H9 (cell line): Measurements from ENCODE around the gene TRRAP. TPM values are rescaled to one million over a fixed set of nuclear protein-coding genes. Genes with fewer than 3 reads are reported as not detected.

Experiments used
- DNase-seq: peaks from one replicate; pipeline ENCODE4 v3.0.0-alpha.2; 2017
- H2AFZ ChIP-seq: one replicate; pipeline ENCODE4 v1.6.1; 2013; ENCODE audit warnings: mild to moderate bottlenecking, low read length, control low read depth, moderate library complexity
- H2AK5ac ChIP-seq: 2 replicates; pipeline ENCODE4 v1.6.1; 2013; ENCODE audit warnings: low read length, control low read depth, mixed read lengths; ENCODE audit not compliant: insufficient read length
- H2BK120ac ChIP-seq: one replicate; pipeline ENCODE4 v1.6.1; 2013; ENCODE audit warnings: low read depth, mild to moderate bottlenecking, low read length, control low read depth, inconsistent platforms; ENCODE audit not compliant: poor library complexity, severe bottlenecking
- H2BK12ac ChIP-seq: 2 replicates; pipeline ENCODE4 v1.6.1; 2013; ENCODE audit warnings: low read length, control low read depth, mixed read lengths, low read depth; ENCODE audit not compliant: insufficient read length
- H2BK15ac ChIP-seq: 2 replicates; pipeline ENCODE4 v1.6.1; 2013; ENCODE audit warnings: low read depth, low read length, control low read depth
- H2BK20ac ChIP-seq: one replicate; pipeline ENCODE4 v1.6.1; 2013; ENCODE audit warnings: low read depth, mild to moderate bottlenecking, low read length, control low read depth, inconsistent platforms; ENCODE audit not compliant: poor library complexity, severe bottlenecking
- H2BK5ac ChIP-seq: 2 replicates; pipeline ENCODE4 v1.6.1; 2013; ENCODE audit warnings: low read length, control low read depth, mixed read lengths; ENCODE audit not compliant: insufficient read length
- H3K14ac ChIP-seq: 2 replicates; pipeline ENCODE4 v1.6.1; 2013; ENCODE audit warnings: low read length, control low read depth; ENCODE audit not compliant: insufficient read depth
- H3K18ac ChIP-seq: 2 replicates; pipeline ENCODE4 v1.6.1; 2013; ENCODE audit warnings: low read depth, mild to moderate bottlenecking, mixed read lengths, low read length, control low read depth; ENCODE audit not compliant: insufficient read length
- H3K23ac ChIP-seq: 2 replicates; pipeline ENCODE4 v1.6.1; 2013; ENCODE audit warnings: low read length, control low read depth, mixed read lengths, low read depth; ENCODE audit not compliant: insufficient read length
- H3K23me2 ChIP-seq: 2 replicates; pipeline ENCODE4 v1.6.1; 2013; ENCODE audit warnings: low read depth, mild to moderate bottlenecking, mixed read lengths, low read length, control low read depth; ENCODE audit not compliant: insufficient read length, poor library complexity, severe bottlenecking
- H3K27ac ChIP-seq: 2 replicates; pipeline ENCODE4 v1.5.1; 2013; ENCODE audit warnings: low read length, control low read depth, mixed read lengths, low read depth; ENCODE audit not compliant: insufficient read length
- H3K27me3 ChIP-seq: 2 replicates; pipeline ENCODE4 v1.6.1; 2013; ENCODE audit warnings: low read length, control low read depth, inconsistent platforms; ENCODE audit not compliant: insufficient read depth
- H3K4ac ChIP-seq: 2 replicates; pipeline ENCODE4 v1.6.1; 2013; ENCODE audit warnings: low read depth, mild to moderate bottlenecking, control low read depth, inconsistent platforms, low read length, moderate library complexity
- H3K4me1 ChIP-seq: 2 replicates; pipeline ENCODE4 v1.6.1; 2013; ENCODE audit warnings: low read length, control low read depth, inconsistent platforms; ENCODE audit not compliant: insufficient read depth
- H3K4me2 ChIP-seq: 2 replicates; pipeline ENCODE4 v1.6.1; 2013; ENCODE audit warnings: low read length, control low read depth, mixed read lengths; ENCODE audit not compliant: insufficient read length, insufficient read depth
- H3K56ac ChIP-seq: 2 replicates; pipeline ENCODE4 v1.6.1; 2013; ENCODE audit warnings: low read depth, mild to moderate bottlenecking, mixed read lengths, low read length, control low read depth; ENCODE audit not compliant: insufficient read length
- H3K79me1 ChIP-seq: 2 replicates; pipeline ENCODE4 v1.6.1; 2013; ENCODE audit warnings: low read depth, mild to moderate bottlenecking, moderate library complexity, low read length, control low read depth, inconsistent platforms; ENCODE audit not compliant: insufficient read depth, poor library complexity, severe bottlenecking
- H3K79me2 ChIP-seq: 2 replicates; pipeline ENCODE4 v1.6.1; 2013; ENCODE audit warnings: low read length, control low read depth, inconsistent platforms; ENCODE audit not compliant: insufficient read depth
- H3K9ac ChIP-seq: 2 replicates; pipeline ENCODE4 v1.6.1; 2013; ENCODE audit warnings: low read length, control low read depth, mixed read lengths; ENCODE audit not compliant: insufficient read length; ENCODE audit errors: extremely low read depth
- H3K9me3 ChIP-seq: one replicate; pipeline ENCODE4 v1.6.1; 2013; ENCODE audit warnings: low read depth, low read length, inconsistent platforms; ENCODE audit not compliant: control insufficient read depth
- H3T11ph ChIP-seq: one replicate; pipeline ENCODE4 v1.6.1; 2013; ENCODE audit warnings: mild to moderate bottlenecking, low read length, control low read depth, inconsistent platforms
- H4K20me1 ChIP-seq: one replicate; pipeline ENCODE4 v1.6.1; 2013; ENCODE audit not compliant: control insufficient read depth, insufficient read length, insufficient read depth
- H4K5ac ChIP-seq: 2 replicates; pipeline ENCODE4 v1.6.1; 2013; ENCODE audit warnings: low read depth, mild to moderate bottlenecking, mixed read lengths, low read length, control low read depth; ENCODE audit not compliant: insufficient read length
- H4K8ac ChIP-seq: replicated peaks from 2 replicates; pipeline ENCODE4 v1.6.1; 2013; ENCODE audit warnings: low read length, control low read depth, mixed read lengths, low read depth; ENCODE audit not compliant: insufficient read length
- H4K91ac ChIP-seq: 2 replicates; pipeline ENCODE4 v1.6.1; 2013; ENCODE audit warnings: low read depth, mild to moderate bottlenecking, moderate library complexity, mixed read lengths, low read length, control low read depth; ENCODE audit not compliant: insufficient read length
- H3K27ac Mint-ChIP-seq, 3 experiments: 2 replicates in 2 of 3; 3 replicates in 1 of 3; pipeline ENCODE4 v1.8.0; 2020 to 2021; ENCODE audit warnings: mixed read lengths in 3 of 3, mild to moderate bottlenecking in 1 of 3, moderate library complexity in 1 of 3
- H3K27me3 Mint-ChIP-seq: 2 replicates; pipeline ENCODE4 v1.8.0; 2021; ENCODE audit warnings: low read depth, mild to moderate bottlenecking, moderate library complexity, mixed read lengths
- H3K36me3 Mint-ChIP-seq, 3 experiments: 2 replicates in 2 of 3; 3 replicates in 1 of 3; pipeline ENCODE4 v1.8.0; 2020 to 2021; ENCODE audit warnings: low read depth in 3 of 3, mixed read lengths in 3 of 3; ENCODE audit not compliant: insufficient read depth in 1 of 3
- H3K4me1 Mint-ChIP-seq, 2 experiments: 2 replicates each; pipeline ENCODE4 v1.8.0; 2020; ENCODE audit warnings: mixed read lengths in 2 of 2
- H3K4me3 Mint-ChIP-seq, 2 experiments: 2 replicates in 1 of 2; 3 replicates in 1 of 2; pipeline ENCODE4 v1.8.0; 2020 to 2021; ENCODE audit warnings: mild to moderate bottlenecking in 2 of 2, mixed read lengths in 2 of 2, moderate library complexity in 1 of 2
- H3K9me3 Mint-ChIP-seq, 2 experiments: 2 replicates in 1 of 2; 3 replicates in 1 of 2; pipeline ENCODE4 v1.8.0; 2020; ENCODE audit warnings: mild to moderate bottlenecking in 2 of 2, mixed read lengths in 2 of 2, moderate library complexity in 1 of 2
- WGBS: extraction: QIAGEN DNeasy Blood & Tissue Kit; methylation state at CpG from one replicate; pipeline ENCODE4 v1.1.7; 2013; ENCODE audit warnings: missing lambda C conversion rate, low lambda C conversion rate, mixed read lengths; ENCODE audit not compliant: insufficient read length; ENCODE audit errors: extremely low coverage; 5-methylcytosine and 5-hydroxymethylcytosine counted together
- total RNA-seq: library from RNA; stranded (reverse); gene quantifications from 2 replicates; pipeline ENCODE4 v1.2.1, GENCODE V29; 2021
- TF ChIP-seq, protein P1 (sequence below): fragments of 200-600 bp; sonication (generic); conservative IDR thresholded peaks from 3 replicates; pipeline ENCODE4 v1.8.0; 2021; ENCODE audit warnings: antibody characterized with exemption, mild to moderate bottlenecking

The TRRAP gene
- total RNA-seq, 1 experiment from 2014 or later = 58.6 TPM

DNA sequence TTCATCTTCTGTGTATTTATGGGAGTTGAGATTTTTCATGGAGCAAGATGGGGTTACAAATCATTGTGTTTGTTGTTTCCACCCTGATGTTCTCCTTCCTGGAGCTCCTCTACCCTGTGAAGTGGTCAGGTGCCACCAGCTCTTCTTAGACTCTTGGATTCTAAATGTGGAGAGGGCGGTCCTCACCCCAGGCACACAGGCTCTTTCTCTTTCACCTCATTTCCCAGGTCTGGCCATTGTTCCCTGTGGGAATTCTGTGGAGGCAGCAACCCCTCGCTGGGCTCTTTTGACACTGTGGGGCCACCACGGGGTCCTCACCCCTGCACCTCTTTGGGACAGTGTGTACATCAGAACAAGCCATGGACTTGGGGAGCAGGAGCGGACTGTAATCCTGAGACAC is 95.9 kb downstream of the TRRAP start:
- no peak overlapping the region for H3K18ac ChIP-seq
- H3K4me1 ChIP-seq = no peaks in the 10 kb centered on the region
- WGBS = no CpG with 5 or more reads among the region's 4 CpGs
- DNase-seq = no peak
- H3K23me2 ChIP-seq = no peaks in the 10 kb centered on the region
- H3K9me3 ChIP-seq = no peaks in the 10 kb centered on the region
- H3T11ph ChIP-seq = no peak overlapping the region
- no peak overlapping the region for H3K27ac ChIP-seq
- no peak overlapping the region for H3K4ac ChIP-seq
- Mint-ChIP-seq H3K9me3 (no peaks in the 10 kb centered on the region), H3K27ac (peak overlapping the region in 2 of 3 experiments; percentile 17 to 32; a peak in 2 of 7 replicates), H3K4me3 (no peak overlapping the region), H3K27me3 (no peaks in the 10 kb centered on the region; the same call in 1 of the 2 replicates), H3K36me3 (peaks cover 39 to 99% (median 90%) of the 10 kb centered on the region in 3 experiments; a peak in 6 of 7 replicates), H3K4me1 (no peaks in the 10 kb centered on the region)
- no peak overlapping the region for H2BK20ac ChIP-seq
- H3K14ac ChIP-seq = no peak overlapping the region
- no peaks in the 10 kb centered on the region for H4K20me1 ChIP-seq
- TF ChIP-seq, protein P1, sequence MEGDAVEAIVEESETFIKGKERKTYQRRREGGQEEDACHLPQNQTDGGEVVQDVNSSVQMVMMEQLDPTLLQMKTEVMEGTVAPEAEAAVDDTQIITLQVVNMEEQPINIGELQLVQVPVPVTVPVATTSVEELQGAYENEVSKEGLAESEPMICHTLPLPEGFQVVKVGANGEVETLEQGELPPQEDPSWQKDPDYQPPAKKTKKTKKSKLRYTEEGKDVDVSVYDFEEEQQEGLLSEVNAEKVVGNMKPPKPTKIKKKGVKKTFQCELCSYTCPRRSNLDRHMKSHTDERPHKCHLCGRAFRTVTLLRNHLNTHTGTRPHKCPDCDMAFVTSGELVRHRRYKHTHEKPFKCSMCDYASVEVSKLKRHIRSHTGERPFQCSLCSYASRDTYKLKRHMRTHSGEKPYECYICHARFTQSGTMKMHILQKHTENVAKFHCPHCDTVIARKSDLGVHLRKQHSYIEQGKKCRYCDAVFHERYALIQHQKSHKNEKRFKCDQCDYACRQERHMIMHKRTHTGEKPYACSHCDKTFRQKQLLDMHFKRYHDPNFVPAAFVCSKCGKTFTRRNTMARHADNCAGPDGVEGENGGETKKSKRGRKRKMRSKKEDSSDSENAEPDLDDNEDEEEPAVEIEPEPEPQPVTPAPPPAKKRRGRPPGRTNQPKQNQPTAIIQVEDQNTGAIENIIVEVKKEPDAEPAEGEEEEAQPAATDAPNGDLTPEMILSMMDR = no peak
- no peak overlapping the region for H2BK5ac ChIP-seq
- H3K79me1 ChIP-seq = no peaks in the 10 kb centered on the region
- H4K91ac ChIP-seq = no peak overlapping the region
- H2BK120ac ChIP-seq = no peak overlapping the region
- 0 out of 2 replicates have a peak, but pooled peaks cover 2% of the 10 kb centered on the region for H3K79me2 ChIP-seq
- H3K4me2 ChIP-seq = no peak overlapping the region
- no peak overlapping the region for H4K5ac ChIP-seq
- no peak overlapping the region for H4K8ac ChIP-seq
- no peaks in the 10 kb centered on the region for H3K27me3 ChIP-seq
- H2AFZ ChIP-seq = no peak overlapping the region
- no peak overlapping the region for H2AK5ac ChIP-seq
- no peak overlapping the region for H2BK15ac ChIP-seq
- no peak overlapping the region for H3K9ac ChIP-seq
- no peak overlapping the region for H3K23ac ChIP-seq
- no peak overlapping the region for H3K56ac ChIP-seq
- H2BK12ac ChIP-seq = no peak overlapping the region
